Fibroblast of skin of right quadriceps (primary cell): ENCODE data around the gene TFG.
A peak's percentile ranks its signal among the peaks of the same experiment; 100 is the strongest.

ENCODE experiments used
- DNase-seq: peaks from one replicate; pipeline ENCODE4 v3.0.0-alpha.2; 2013

TFG gene

GRCh38 chr3:100759159-100759558, 49.9 kb downstream of the TFG start:
- DNase-seq = no peak

- no peak for DNase-seq
These were observed 50.7 kb downstream of the TFG start for GRCh38 chr3:100759950-100760349.

GRCh38 chr3:100760377-100760776, 51.1 kb downstream of the TFG start:
- no peak for DNase-seq

GRCh38 chr3:100761211-100761942, 52.1 kb downstream of the TFG start:
- no peak for DNase-seq

GRCh38 chr3:100761951-100762350, 52.7 kb downstream of the TFG start:
- DNase-seq = no peak

- DNase-seq = no peak
These were observed 56.2 kb downstream of the TFG start for GRCh38 chr3:100765437-100765975.

- no peak for DNase-seq
These were observed 56.8 kb downstream of the TFG start for GRCh38 chr3:100766069-100766468.

GRCh38 chr3:100769693-100770092, 60.4 kb downstream of the TFG start:
- DNase-seq = no peak

- DNase-seq = no peak
These were observed 65.9 kb downstream of the TFG start for GRCh38 chr3:100775226-100775625.

GRCh38 chr3:100775669-100776068, 66.4 kb downstream of the TFG start:
- no peak for DNase-seq

GRCh38 chr3:100776097-100776729, 66.9 kb downstream of the TFG start:
- DNase-seq = no peak

- DNase-seq = no peak
These were observed 67.5 kb downstream of the TFG start for GRCh38 chr3:100776746-100777145.

- peak; percentile 84 for DNase-seq
These were observed 68.0 kb downstream of the TFG start for GRCh38 chr3:100777271-100777670.

GRCh38 chr3:100779480-100779879, 70.2 kb downstream of the TFG start:
- peak; percentile 36 for DNase-seq

- no peak for DNase-seq
These were observed 70.9 kb downstream of the TFG start for GRCh38 chr3:100780071-100780622.

GRCh38 chr3:100781301-100781700, 72.0 kb downstream of the TFG start:
- DNase-seq = peak; percentile 90

- no peak for DNase-seq
These were observed 73.1 kb downstream of the TFG start for GRCh38 chr3:100782348-100782747.

GRCh38 chr3:100782906-100783305, 73.6 kb downstream of the TFG start:
- peak; percentile 79 for DNase-seq

- DNase-seq = no peak
These were observed 74.3 kb downstream of the TFG start for GRCh38 chr3:100783619-100784018.

GRCh38 chr3:100789579-100789978, 80.3 kb downstream of the TFG start:
- peak; percentile 37 for DNase-seq

GRCh38 chr3:100796556-100796955, 87.3 kb downstream of the TFG start:
- DNase-seq = peak; percentile 39

GRCh38 chr3:100798012-100798411, 88.7 kb downstream of the TFG start:
- DNase-seq = peak; percentile 81
